Glomerular visceral epithelial cell (primary cell): ENCODE measurements around the gene C19orf38.
"Not testable (repeated sequence)": the region's sequence is repeated elsewhere in the genome, so short reads cannot be mapped to it uniquely, and the experiment has no call there.

ENCODE experiments used
- DNase-seq: peaks from one replicate; pipeline ENCODE4 v3.0.0-alpha.2; 2016; ENCODE audit errors: extremely low spot score

Gene C19orf38

GRCh38 chr19:10850631-10851030 lies 2.4 kb downstream of the C19orf38 start:
- no peak for DNase-seq

- DNase-seq = peak; percentile 78
These were observed 4.0 kb downstream of the C19orf38 start for GRCh38 chr19:10852098-10852800.

- DNase-seq = no peak
These were observed 4.7 kb downstream of the C19orf38 start for GRCh38 chr19:10852941-10853340.

GRCh38 chr19:10854350-10855089 lies 6.3 kb downstream of the C19orf38 start:
- no peak for DNase-seq

- peak; percentile 40 for DNase-seq
These were observed 7.8 kb downstream of the C19orf38 start for GRCh38 chr19:10855879-10856522.

GRCh38 chr19:10856899-10857298 lies 8.7 kb downstream of the C19orf38 start:
- not testable (repeated sequence) for DNase-seq

GRCh38 chr19:10858204-10858828 lies 10.1 kb downstream of the C19orf38 start:
- peak; percentile 25 for DNase-seq

GRCh38 chr19:10861103-10861651 lies 13.0 kb downstream of the C19orf38 start:
- DNase-seq = peak; percentile 31

- DNase-seq = no peak
These were observed 14.4 kb downstream of the C19orf38 start for GRCh38 chr19:10862561-10863106.

GRCh38 chr19:10863107-10863717 lies 15.0 kb downstream of the C19orf38 start:
- peak; percentile 60 for DNase-seq

- peak; percentile 81 for DNase-seq
These were observed 16.3 kb downstream of the C19orf38 start for GRCh38 chr19:10864538-10864899.

GRCh38 chr19:10866495-10866894 lies 18.3 kb downstream of the C19orf38 start:
- no peak for DNase-seq

GRCh38 chr19:10868872-10869547 lies 20.8 kb downstream of the C19orf38 start:
- DNase-seq = no peak

- DNase-seq = not testable (repeated sequence)
These were observed 21.7 kb downstream of the C19orf38 start for GRCh38 chr19:10869872-10870311.

- DNase-seq = no peak
These were observed 22.3 kb downstream of the C19orf38 start for GRCh38 chr19:10870501-10870954.

GRCh38 chr19:10870955-10871603 lies 22.9 kb downstream of the C19orf38 start, which contains the start of gene CARM1:
CARM1 (plus strand) TSS chr19:10871553; CDS start chr19:10871703, 150 bp downstream.
- peak; percentile 99 for DNase-seq

- peak; percentile 33 for DNase-seq
These were observed 23.7 kb downstream of the C19orf38 start for GRCh38 chr19:10871711-10872545.

GRCh38 chr19:10872546-10873107 lies 24.4 kb downstream of the C19orf38 start:
- DNase-seq = no peak

- no peak for DNase-seq
These were observed 25.8 kb downstream of the C19orf38 start for GRCh38 chr19:10874024-10874423.
